Mammary epithelial cell (primary cell): ENCODE results near the gene NSD1.

Experiments used
- CTCF ChIP-seq, 2 donors: IDR thresholded peaks in 1 of 2; conservative IDR thresholded peaks in 1 of 2; 2 replicates each; pipeline ENCODE4 v1.5.1; 2011 to 2012; ENCODE audit warnings: inconsistent platforms in 2 of 2, low read length in 2 of 2, mild to moderate bottlenecking in 2 of 2, control low read depth in 1 of 2, low read depth in 1 of 2; ENCODE audit not compliant: insufficient read depth in 1 of 2; ENCODE audit errors: extremely low read depth in 1 of 2
- EZH2 ChIP-seq: IDR thresholded peaks from 2 replicates; pipeline ENCODE4 v1.6.1; 2012; ENCODE audit warnings: low read length, inconsistent platforms, borderline replicate concordance

- TF ChIP-seq CTCF (conservative IDR thresholded peaks at IDR 0.05 in 1 of 2, IDR thresholded peaks at IDR 0.05 in 1 of 2; ENCODE audit: extremely low read depth in 1 of 2, insufficient read depth in 1 of 2, low read depth in 1 of 2, low read length in 2 of 2) (no peak), EZH2 (no peak)
Measured at GRCh38 chr5:177130211-177131018, 3.2 kb upstream of the NSD1 start.
